ENCODE results near the gene ZFPL1. TPM values are rescaled to one million over a fixed set of nuclear protein-coding genes. Genes with fewer than 3 reads are reported as not detected.

Gene ZFPL1
- total RNA-seq, 2 experiments from 2014 or later, result 38.4 to 43.9 TPM

DNA sequence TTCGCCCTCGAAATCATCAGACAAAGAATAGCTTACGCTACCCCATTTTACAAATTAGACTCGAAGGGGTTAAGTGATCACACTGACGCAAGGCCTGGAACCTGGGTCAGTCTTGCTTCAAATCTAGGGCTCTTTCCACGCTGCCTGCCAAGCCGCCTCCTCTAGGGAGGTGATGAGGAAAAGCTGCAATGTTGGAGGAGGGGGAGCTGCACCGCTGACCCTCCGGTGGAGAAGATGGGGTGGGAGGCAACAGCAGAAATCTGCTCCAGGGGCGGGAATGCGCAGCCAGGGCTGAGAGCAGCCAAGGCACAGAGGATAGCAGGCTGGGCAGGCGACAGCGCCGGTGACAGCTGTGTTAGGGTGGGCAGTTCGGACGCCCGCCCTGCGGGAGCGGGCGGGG lies 49.7 kb downstream of the ZFPL1 start:
- Histone ChIP-seq H3K79me2 (ENCODE audit: insufficient read depth, low read depth, low read length) (peaks cover 56% of the 10 kb centered on the region), H3K4me1 (ENCODE audit: insufficient read depth, low read length, poor library complexity, severe bottlenecking) (peaks cover 50% of the 10 kb centered on the region), H3K4me3 (ENCODE audit: low read depth, low read length, poor library complexity, severe bottlenecking) (peak overlapping the region; percentile 98), H3K9me2 (ENCODE audit: insufficient read depth, low read length) (no peaks in the 10 kb centered on the region), H2AFZ (ENCODE audit: low read length) (no peak overlapping the region), H3K4me2 (ENCODE audit: low read length) (peak overlapping the region; percentile 99), H3K9me3 (ENCODE audit: low read length) (no peaks in the 10 kb centered on the region), H3K27ac (ENCODE audit: low read depth, low read length, poor library complexity, severe bottlenecking) (peak overlapping the region; percentile 98), H3K36me3 (ENCODE audit: insufficient read depth, low read length) (peaks cover 53% of the 10 kb centered on the region), H4K20me1 (ENCODE audit: insufficient read depth, low read length) (no peaks in the 10 kb centered on the region)
- POLR2A ChIA-PET, result interaction anchor here (0.6 to 6.1 kb wide), 4 partner anchors 12 to 286 kb away, joined by 3 to 47 read pairs (median 4); partner anchors contain the start of genes FAU, MRPL49 and SPDYC
- no TSS peak for BruUV-seq (replicated peaks)
- CTCF ChIA-PET (ENCODE audit: unreplicated experiment), result no interaction called here
- peak; percentile 50 for DNase-seq (ENCODE audit: low spot score)
- intact Hi-C loops (cut with micrococcal nuclease; ENCODE audit: unreplicated experiment), result loop anchor here (5.0 kb wide), 2 partner anchors 34 to 281 kb away; no protein-coding TSS in a partner anchor
- TF ChIP-seq CTCF (conservative IDR thresholded peaks at IDR 0.05; ENCODE audit: low read length) (no peak), EZH2phosphoT487 (IDR thresholded peaks at IDR 0.05; ENCODE audit: borderline replicate concordance, low read depth, low read length) (no peak)

GRCh38 chr11:65134240-65134951 lies 50.4 kb downstream of the ZFPL1 start, which contains the start of gene SYVN1:
Gene SYVN1 (minus strand): TSS chr11:65134519. CDS start chr11:65133601, 918 bp downstream.
- peaks cover 52% of the 10 kb centered on the region for H3K79me2 ChIP-seq (ENCODE audit: insufficient read depth, low read depth, low read length)
- peak; percentile 94 for DNase-seq (ENCODE audit: low spot score)
- H3K9me3 ChIP-seq (ENCODE audit: low read length), result no peaks in the 10 kb centered on the region
- ChIA-PET POLR2A (interaction anchor here (0.5 to 6.1 kb wide), 14 partner anchors 9 to 373 kb away, joined by 3 to 47 read pairs (median 4); partner anchors contain the start of genes ARL2, CAPN1, FAU and MRPL49), CTCF (ENCODE audit: unreplicated experiment) (interaction anchor here (0.5 kb wide), 1 partner anchor 79 kb away, joined by 3 read pairs; no protein-coding TSS in a partner anchor)
- peak within 1 kb of the TSS; percentile 99 for H3K4me2 ChIP-seq (ENCODE audit: low read length)
- H3K27ac ChIP-seq (ENCODE audit: low read depth, low read length, poor library complexity, severe bottlenecking), result peak within 1 kb of the TSS; percentile 98
- intact Hi-C loops (cut with micrococcal nuclease; ENCODE audit: unreplicated experiment), result loop anchor here (5.0 kb wide), 2 partner anchors 33 to 282 kb away; no protein-coding TSS in a partner anchor
- peaks cover 43% of the 10 kb centered on the region for H3K4me1 ChIP-seq (ENCODE audit: insufficient read depth, low read length, poor library complexity, severe bottlenecking)
- H4K20me1 ChIP-seq (ENCODE audit: insufficient read depth, low read length), result no peaks in the 10 kb centered on the region
- peak within 1 kb of the TSS; percentile 78 for H2AFZ ChIP-seq (ENCODE audit: low read length)
- peak within 1 kb of the TSS; percentile 98 for H3K4me3 ChIP-seq (ENCODE audit: low read depth, low read length, poor library complexity, severe bottlenecking)
- no TSS peak for BruUV-seq (replicated peaks)
- peaks cover 46% of the 10 kb centered on the region for H3K36me3 ChIP-seq (ENCODE audit: insufficient read depth, low read length)
- no peaks in the 10 kb centered on the region for H3K9me2 ChIP-seq (ENCODE audit: insufficient read depth, low read length)
- TF ChIP-seq EZH2phosphoT487 (IDR thresholded peaks at IDR 0.05; ENCODE audit: borderline replicate concordance, low read depth, low read length), result no peak
- no peak for TF ChIP-seq CTCF (conservative IDR thresholded peaks at IDR 0.05; ENCODE audit: low read length)
